GM12878 (cell line): ENCODE data around the gene PTEN. TPM values are rescaled to one million over a fixed set of nuclear protein-coding genes. Genes with fewer than 3 reads are reported as not detected.

ENCODE experiments used
- CHD1 ChIP-seq: IDR thresholded peaks from 2 replicates; pipeline ENCODE4 v1.6.1; 2012; ENCODE audit warnings: low read depth, low read length, improper control_type of control experiment
- CHD2 ChIP-seq: IDR thresholded peaks from 2 replicates; pipeline ENCODE4 v1.6.1; 2011; ENCODE audit warnings: low read depth, low read length, improper control_type of control experiment, borderline replicate concordance
- CREB1 ChIP-seq: IDR thresholded peaks from 2 replicates; pipeline ENCODE4 v1.6.1; 2012; ENCODE audit warnings: low read depth, mild to moderate bottlenecking, inconsistent platforms
- DPF2 ChIP-seq: fragments of 450-650 bp; IDR thresholded peaks from 2 replicates; pipeline ENCODE4 v1.6.1; 2017; ENCODE audit warnings: mild to moderate bottlenecking
- JUND ChIP-seq: IDR thresholded peaks from 2 replicates; pipeline ENCODE4 v1.6.1; 2012; ENCODE audit warnings: low read depth, mild to moderate bottlenecking, low read length, improper control_type of control experiment, moderate library complexity
- MTA2 ChIP-seq: fragments of 450-650 bp; IDR thresholded peaks from 2 replicates; pipeline ENCODE4 v1.6.1; 2016; ENCODE audit warnings: low read depth, mild to moderate bottlenecking, moderate library complexity
- NR2C2 ChIP-seq: IDR thresholded peaks from 2 replicates; pipeline ENCODE4 v1.6.1; 2011; ENCODE audit warnings: borderline replicate concordance, low read depth; ENCODE audit not compliant: control insufficient read depth, insufficient read length
- POLR2A ChIP-seq: IDR thresholded peaks from 2 replicates; pipeline ENCODE4 v1.6.1; 2011; ENCODE audit warnings: low read depth, mild to moderate bottlenecking, low read length
- POLR2AphosphoS5 ChIP-seq: IDR thresholded peaks from 2 replicates; pipeline ENCODE4 v1.6.1; 2011; ENCODE audit warnings: mild to moderate bottlenecking, low read length, inconsistent platforms
- ZSCAN29 ChIP-seq: fragments of 450-650 bp; IDR thresholded peaks from 2 replicates; pipeline ENCODE4 v1.6.1; 2017; ENCODE audit warnings: mild to moderate bottlenecking, moderate library complexity
- polyA plus RNA-seq, 11 experiments: library from polyadenylated mRNA; depleted of rRNA in 4 of 11; unstranded in 6 of 11; stranded (reverse) in 5 of 11; fragments of >200 nt; fragmentation: Nextera tagmentation in 4 of 11; fragmentation: Illumina TruSeq in 1 of 11; extraction: Ambion mirVana in 4 of 11; extraction: Trizol in 1 of 11; gene quantifications; 1 replicate in 1 of 11; 2 replicates in 10 of 11; pipeline versions ENCODE4 v1.2.1 to v1.2.3, GENCODE V29; 2011 to 2016; ENCODE audit warnings: inconsistent platforms in 2 of 11, missing spikeins in 2 of 11, low read depth in 1 of 11
- total RNA-seq, 4 experiments: library from RNA; depleted of rRNA in 3 of 4; stranded (reverse); fragments of >200 nt in 3 of 4; fragmentation: Illumina TruSeq in 1 of 4; extraction: Trizol in 1 of 4; gene quantifications; 2 replicates each; pipeline versions ENCODE4 v1.2.1 to v1.2.3, GENCODE V29; 2013 to 2021
- TF ChIP-seq, protein P1 (sequence below): fragments of 450-650 bp; conservative IDR thresholded peaks from 2 replicates; pipeline ENCODE4 v1.6.1; 2017; ENCODE audit warnings: mild to moderate bottlenecking, moderate library complexity
- TF ChIP-seq, protein P2 (sequence below): fragments of 450-650 bp; IDR thresholded peaks from 2 replicates; pipeline ENCODE4 v1.6.1; 2016; ENCODE audit warnings: mild to moderate bottlenecking
- TF ChIP-seq, protein P3 (sequence below): IDR thresholded peaks from 2 replicates; pipeline ENCODE4 v1.6.1; 2011; ENCODE audit warnings: borderline replicate concordance, low read depth, mild to moderate bottlenecking, moderate library complexity, low read length; ENCODE audit not compliant: insufficient read depth, poor library complexity, severe bottlenecking
- TF ChIP-seq, protein P4 (sequence below): fragments of 450-650 bp; formaldehyde crosslinking; IDR thresholded peaks from 2 replicates; pipeline ENCODE4 v1.4.0; 2020; ENCODE audit warnings: mild to moderate bottlenecking, moderate library complexity
- TF ChIP-seq, protein P5 (sequence below): fragments of 450-650 bp; IDR thresholded peaks from 2 replicates; pipeline ENCODE4 v1.6.1; 2016; ENCODE audit warnings: mild to moderate bottlenecking
- TF ChIP-seq, protein P6 (sequence below): IDR thresholded peaks from 2 replicates; pipeline ENCODE4 v1.6.1; 2011; ENCODE audit warnings: borderline replicate concordance, low read depth, mild to moderate bottlenecking, moderate library complexity, mixed read lengths, low read length; ENCODE audit not compliant: insufficient read depth; ENCODE audit errors: extremely low read length

Gene PTEN
- total and polyA plus RNA-seq, 10 of the 15 experiments (the other 5 are each of a cell fraction or from before 2014, with no cell fraction given) = 26.1 to 175 (median 58.1) TPM

DNA sequence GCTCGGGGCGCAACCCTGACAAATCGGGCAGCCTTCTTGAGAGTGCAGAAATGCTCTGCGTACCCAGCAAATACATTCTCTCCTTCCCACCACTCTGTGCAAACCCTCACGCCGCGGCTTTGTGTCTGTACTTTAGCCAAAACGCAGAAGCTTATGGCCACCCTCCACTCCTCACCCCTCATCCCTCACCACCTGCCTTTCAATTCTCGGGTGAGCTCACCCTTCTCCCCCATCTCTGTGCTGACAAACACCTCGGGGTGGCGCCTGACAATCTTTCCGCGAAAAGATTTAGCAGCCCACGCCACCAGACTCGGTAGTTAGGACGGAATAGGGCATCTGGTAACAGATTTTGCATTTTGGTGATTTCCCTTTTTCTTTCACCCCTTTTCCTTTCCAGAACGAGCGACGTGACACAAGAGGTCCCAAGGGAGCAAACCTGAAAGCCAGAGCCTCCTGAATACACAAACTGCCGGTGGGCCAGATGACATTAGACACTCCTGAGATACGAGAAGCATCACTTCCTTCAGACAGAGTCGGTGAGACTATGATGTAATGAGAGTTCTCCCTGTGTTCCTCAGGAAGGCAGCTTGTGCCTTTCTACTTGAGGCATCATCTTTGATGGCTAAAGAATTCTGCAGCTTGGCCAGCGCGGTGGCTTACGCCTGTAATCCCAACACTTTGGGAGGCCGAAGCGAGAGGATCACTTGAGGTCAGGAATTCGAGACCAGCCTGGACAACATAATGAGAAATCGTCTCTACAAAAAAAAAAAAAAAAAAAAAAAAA is 44.7 kb upstream of the PTEN start (continued):
- TF ChIP-seq, protein P1, sequence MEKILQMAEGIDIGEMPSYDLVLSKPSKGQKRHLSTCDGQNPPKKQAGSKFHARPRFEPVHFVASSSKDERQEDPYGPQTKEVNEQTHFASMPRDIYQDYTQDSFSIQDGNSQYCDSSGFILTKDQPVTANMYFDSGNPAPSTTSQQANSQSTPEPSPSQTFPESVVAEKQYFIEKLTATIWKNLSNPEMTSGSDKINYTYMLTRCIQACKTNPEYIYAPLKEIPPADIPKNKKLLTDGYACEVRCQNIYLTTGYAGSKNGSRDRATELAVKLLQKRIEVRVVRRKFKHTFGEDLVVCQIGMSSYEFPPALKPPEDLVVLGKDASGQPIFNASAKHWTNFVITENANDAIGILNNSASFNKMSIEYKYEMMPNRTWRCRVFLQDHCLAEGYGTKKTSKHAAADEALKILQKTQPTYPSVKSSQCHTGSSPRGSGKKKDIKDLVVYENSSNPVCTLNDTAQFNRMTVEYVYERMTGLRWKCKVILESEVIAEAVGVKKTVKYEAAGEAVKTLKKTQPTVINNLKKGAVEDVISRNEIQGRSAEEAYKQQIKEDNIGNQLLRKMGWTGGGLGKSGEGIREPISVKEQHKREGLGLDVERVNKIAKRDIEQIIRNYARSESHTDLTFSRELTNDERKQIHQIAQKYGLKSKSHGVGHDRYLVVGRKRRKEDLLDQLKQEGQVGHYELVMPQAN = no peak
- TF ChIP-seq, protein P2, sequence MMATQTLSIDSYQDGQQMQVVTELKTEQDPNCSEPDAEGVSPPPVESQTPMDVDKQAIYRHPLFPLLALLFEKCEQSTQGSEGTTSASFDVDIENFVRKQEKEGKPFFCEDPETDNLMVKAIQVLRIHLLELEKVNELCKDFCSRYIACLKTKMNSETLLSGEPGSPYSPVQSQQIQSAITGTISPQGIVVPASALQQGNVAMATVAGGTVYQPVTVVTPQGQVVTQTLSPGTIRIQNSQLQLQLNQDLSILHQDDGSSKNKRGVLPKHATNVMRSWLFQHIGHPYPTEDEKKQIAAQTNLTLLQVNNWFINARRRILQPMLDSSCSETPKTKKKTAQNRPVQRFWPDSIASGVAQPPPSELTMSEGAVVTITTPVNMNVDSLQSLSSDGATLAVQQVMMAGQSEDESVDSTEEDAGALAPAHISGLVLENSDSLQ = peak; percentile 46
- no peak for TF ChIP-seq CHD1
- TF ChIP-seq, protein P3, sequence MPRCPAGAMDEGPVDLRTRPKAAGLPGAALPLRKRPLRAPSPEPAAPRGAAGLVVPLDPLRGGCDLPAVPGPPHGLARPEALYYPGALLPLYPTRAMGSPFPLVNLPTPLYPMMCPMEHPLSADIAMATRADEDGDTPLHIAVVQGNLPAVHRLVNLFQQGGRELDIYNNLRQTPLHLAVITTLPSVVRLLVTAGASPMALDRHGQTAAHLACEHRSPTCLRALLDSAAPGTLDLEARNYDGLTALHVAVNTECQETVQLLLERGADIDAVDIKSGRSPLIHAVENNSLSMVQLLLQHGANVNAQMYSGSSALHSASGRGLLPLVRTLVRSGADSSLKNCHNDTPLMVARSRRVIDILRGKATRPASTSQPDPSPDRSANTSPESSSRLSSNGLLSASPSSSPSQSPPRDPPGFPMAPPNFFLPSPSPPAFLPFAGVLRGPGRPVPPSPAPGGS = no peak
- no peak for TF ChIP-seq POLR2A
- no peak for TF ChIP-seq DPF2
- no peak; the same call in 1 of the 2 replicates for TF ChIP-seq POLR2AphosphoS5
- no peak for TF ChIP-seq ZSCAN29
- TF ChIP-seq, protein P4, sequence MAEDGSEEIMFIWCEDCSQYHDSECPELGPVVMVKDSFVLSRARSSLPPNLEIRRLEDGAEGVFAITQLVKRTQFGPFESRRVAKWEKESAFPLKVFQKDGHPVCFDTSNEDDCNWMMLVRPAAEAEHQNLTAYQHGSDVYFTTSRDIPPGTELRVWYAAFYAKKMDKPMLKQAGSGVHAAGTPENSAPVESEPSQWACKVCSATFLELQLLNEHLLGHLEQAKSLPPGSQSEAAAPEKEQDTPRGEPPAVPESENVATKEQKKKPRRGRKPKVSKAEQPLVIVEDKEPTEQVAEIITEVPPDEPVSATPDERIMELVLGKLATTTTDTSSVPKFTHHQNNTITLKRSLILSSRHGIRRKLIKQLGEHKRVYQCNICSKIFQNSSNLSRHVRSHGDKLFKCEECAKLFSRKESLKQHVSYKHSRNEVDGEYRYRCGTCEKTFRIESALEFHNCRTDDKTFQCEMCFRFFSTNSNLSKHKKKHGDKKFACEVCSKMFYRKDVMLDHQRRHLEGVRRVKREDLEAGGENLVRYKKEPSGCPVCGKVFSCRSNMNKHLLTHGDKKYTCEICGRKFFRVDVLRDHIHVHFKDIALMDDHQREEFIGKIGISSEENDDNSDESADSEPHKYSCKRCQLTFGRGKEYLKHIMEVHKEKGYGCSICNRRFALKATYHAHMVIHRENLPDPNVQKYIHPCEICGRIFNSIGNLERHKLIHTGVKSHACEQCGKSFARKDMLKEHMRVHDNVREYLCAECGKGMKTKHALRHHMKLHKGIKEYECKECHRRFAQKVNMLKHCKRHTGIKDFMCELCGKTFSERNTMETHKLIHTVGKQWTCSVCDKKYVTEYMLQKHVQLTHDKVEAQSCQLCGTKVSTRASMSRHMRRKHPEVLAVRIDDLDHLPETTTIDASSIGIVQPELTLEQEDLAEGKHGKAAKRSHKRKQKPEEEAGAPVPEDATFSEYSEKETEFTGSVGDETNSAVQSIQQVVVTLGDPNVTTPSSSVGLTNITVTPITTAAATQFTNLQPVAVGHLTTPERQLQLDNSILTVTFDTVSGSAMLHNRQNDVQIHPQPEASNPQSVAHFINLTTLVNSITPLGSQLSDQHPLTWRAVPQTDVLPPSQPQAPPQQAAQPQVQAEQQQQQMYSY = no peak
- TF ChIP-seq, protein P5, sequence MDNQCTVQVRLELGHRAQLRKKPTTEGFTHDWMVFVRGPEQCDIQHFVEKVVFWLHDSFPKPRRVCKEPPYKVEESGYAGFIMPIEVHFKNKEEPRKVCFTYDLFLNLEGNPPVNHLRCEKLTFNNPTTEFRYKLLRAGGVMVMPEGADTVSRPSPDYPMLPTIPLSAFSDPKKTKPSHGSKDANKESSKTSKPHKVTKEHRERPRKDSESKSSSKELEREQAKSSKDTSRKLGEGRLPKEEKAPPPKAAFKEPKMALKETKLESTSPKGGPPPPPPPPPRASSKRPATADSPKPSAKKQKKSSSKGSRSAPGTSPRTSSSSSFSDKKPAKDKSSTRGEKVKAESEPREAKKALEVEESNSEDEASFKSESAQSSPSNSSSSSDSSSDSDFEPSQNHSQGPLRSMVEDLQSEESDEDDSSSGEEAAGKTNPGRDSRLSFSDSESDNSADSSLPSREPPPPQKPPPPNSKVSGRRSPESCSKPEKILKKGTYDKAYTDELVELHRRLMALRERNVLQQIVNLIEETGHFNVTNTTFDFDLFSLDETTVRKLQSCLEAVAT = no peak; the same call in 1 of the 2 replicates
- TF ChIP-seq MTA2 = peak; percentile 36; the same call in 1 of the 2 replicates
- peak; percentile 86 for TF ChIP-seq CREB1
- TF ChIP-seq, protein P6, sequence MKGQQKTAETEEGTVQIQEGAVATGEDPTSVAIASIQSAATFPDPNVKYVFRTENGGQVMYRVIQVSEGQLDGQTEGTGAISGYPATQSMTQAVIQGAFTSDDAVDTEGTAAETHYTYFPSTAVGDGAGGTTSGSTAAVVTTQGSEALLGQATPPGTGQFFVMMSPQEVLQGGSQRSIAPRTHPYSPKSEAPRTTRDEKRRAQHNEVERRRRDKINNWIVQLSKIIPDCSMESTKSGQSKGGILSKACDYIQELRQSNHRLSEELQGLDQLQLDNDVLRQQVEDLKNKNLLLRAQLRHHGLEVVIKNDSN = no peak
- TF ChIP-seq NR2C2 = no peak
- TF ChIP-seq JUND = no peak
- TF ChIP-seq CHD2 = peak; percentile 19; the same call in 1 of the 2 replicates
